H9 (cell line): Measurements from ENCODE around the gene ADM. TPM values are rescaled to one million over a fixed set of nuclear protein-coding genes. Genes with fewer than 3 reads are reported as not detected.

Experiments used
- DNase-seq: peaks from one replicate; pipeline ENCODE4 v3.0.0-alpha.2; 2017
- H2AFZ ChIP-seq: one replicate; pipeline ENCODE4 v1.6.1; 2013; ENCODE audit warnings: mild to moderate bottlenecking, low read length, control low read depth, moderate library complexity
- H2AK5ac ChIP-seq: 2 replicates; pipeline ENCODE4 v1.6.1; 2013; ENCODE audit warnings: low read length, control low read depth, mixed read lengths; ENCODE audit not compliant: insufficient read length
- H2BK120ac ChIP-seq: one replicate; pipeline ENCODE4 v1.6.1; 2013; ENCODE audit warnings: low read depth, mild to moderate bottlenecking, low read length, control low read depth, inconsistent platforms; ENCODE audit not compliant: poor library complexity, severe bottlenecking
- H2BK12ac ChIP-seq: 2 replicates; pipeline ENCODE4 v1.6.1; 2013; ENCODE audit warnings: low read length, control low read depth, mixed read lengths, low read depth; ENCODE audit not compliant: insufficient read length
- H2BK15ac ChIP-seq: 2 replicates; pipeline ENCODE4 v1.6.1; 2013; ENCODE audit warnings: low read depth, low read length, control low read depth
- H2BK20ac ChIP-seq: one replicate; pipeline ENCODE4 v1.6.1; 2013; ENCODE audit warnings: low read depth, mild to moderate bottlenecking, low read length, control low read depth, inconsistent platforms; ENCODE audit not compliant: poor library complexity, severe bottlenecking
- H2BK5ac ChIP-seq: 2 replicates; pipeline ENCODE4 v1.6.1; 2013; ENCODE audit warnings: low read length, control low read depth, mixed read lengths; ENCODE audit not compliant: insufficient read length
- H3K14ac ChIP-seq: 2 replicates; pipeline ENCODE4 v1.6.1; 2013; ENCODE audit warnings: low read length, control low read depth; ENCODE audit not compliant: insufficient read depth
- H3K18ac ChIP-seq: 2 replicates; pipeline ENCODE4 v1.6.1; 2013; ENCODE audit warnings: low read depth, mild to moderate bottlenecking, mixed read lengths, low read length, control low read depth; ENCODE audit not compliant: insufficient read length
- H3K23ac ChIP-seq: 2 replicates; pipeline ENCODE4 v1.6.1; 2013; ENCODE audit warnings: low read length, control low read depth, mixed read lengths, low read depth; ENCODE audit not compliant: insufficient read length
- H3K23me2 ChIP-seq: 2 replicates; pipeline ENCODE4 v1.6.1; 2013; ENCODE audit warnings: low read depth, mild to moderate bottlenecking, mixed read lengths, low read length, control low read depth; ENCODE audit not compliant: insufficient read length, poor library complexity, severe bottlenecking
- H3K27ac ChIP-seq: 2 replicates; pipeline ENCODE4 v1.5.1; 2013; ENCODE audit warnings: low read length, control low read depth, mixed read lengths, low read depth; ENCODE audit not compliant: insufficient read length
- H3K27me3 ChIP-seq: 2 replicates; pipeline ENCODE4 v1.6.1; 2013; ENCODE audit warnings: low read length, control low read depth, inconsistent platforms; ENCODE audit not compliant: insufficient read depth
- H3K4ac ChIP-seq: 2 replicates; pipeline ENCODE4 v1.6.1; 2013; ENCODE audit warnings: low read depth, mild to moderate bottlenecking, control low read depth, inconsistent platforms, low read length, moderate library complexity
- H3K4me1 ChIP-seq: 2 replicates; pipeline ENCODE4 v1.6.1; 2013; ENCODE audit warnings: low read length, control low read depth, inconsistent platforms; ENCODE audit not compliant: insufficient read depth
- H3K4me2 ChIP-seq: 2 replicates; pipeline ENCODE4 v1.6.1; 2013; ENCODE audit warnings: low read length, control low read depth, mixed read lengths; ENCODE audit not compliant: insufficient read length, insufficient read depth
- H3K56ac ChIP-seq: 2 replicates; pipeline ENCODE4 v1.6.1; 2013; ENCODE audit warnings: low read depth, mild to moderate bottlenecking, mixed read lengths, low read length, control low read depth; ENCODE audit not compliant: insufficient read length
- H3K79me1 ChIP-seq: 2 replicates; pipeline ENCODE4 v1.6.1; 2013; ENCODE audit warnings: low read depth, mild to moderate bottlenecking, moderate library complexity, low read length, control low read depth, inconsistent platforms; ENCODE audit not compliant: insufficient read depth, poor library complexity, severe bottlenecking
- H3K79me2 ChIP-seq: 2 replicates; pipeline ENCODE4 v1.6.1; 2013; ENCODE audit warnings: low read length, control low read depth, inconsistent platforms; ENCODE audit not compliant: insufficient read depth
- H3K9ac ChIP-seq: 2 replicates; pipeline ENCODE4 v1.6.1; 2013; ENCODE audit warnings: low read length, control low read depth, mixed read lengths; ENCODE audit not compliant: insufficient read length; ENCODE audit errors: extremely low read depth
- H3K9me3 ChIP-seq: one replicate; pipeline ENCODE4 v1.6.1; 2013; ENCODE audit warnings: low read depth, low read length, inconsistent platforms; ENCODE audit not compliant: control insufficient read depth
- H3T11ph ChIP-seq: one replicate; pipeline ENCODE4 v1.6.1; 2013; ENCODE audit warnings: mild to moderate bottlenecking, low read length, control low read depth, inconsistent platforms
- H4K20me1 ChIP-seq: one replicate; pipeline ENCODE4 v1.6.1; 2013; ENCODE audit not compliant: control insufficient read depth, insufficient read length, insufficient read depth
- H4K5ac ChIP-seq: 2 replicates; pipeline ENCODE4 v1.6.1; 2013; ENCODE audit warnings: low read depth, mild to moderate bottlenecking, mixed read lengths, low read length, control low read depth; ENCODE audit not compliant: insufficient read length
- H4K8ac ChIP-seq: replicated peaks from 2 replicates; pipeline ENCODE4 v1.6.1; 2013; ENCODE audit warnings: low read length, control low read depth, mixed read lengths, low read depth; ENCODE audit not compliant: insufficient read length
- H4K91ac ChIP-seq: 2 replicates; pipeline ENCODE4 v1.6.1; 2013; ENCODE audit warnings: low read depth, mild to moderate bottlenecking, moderate library complexity, mixed read lengths, low read length, control low read depth; ENCODE audit not compliant: insufficient read length
- H3K27ac Mint-ChIP-seq, 3 experiments: 2 replicates in 2 of 3; 3 replicates in 1 of 3; pipeline ENCODE4 v1.8.0; 2020 to 2021; ENCODE audit warnings: mixed read lengths in 3 of 3, mild to moderate bottlenecking in 1 of 3, moderate library complexity in 1 of 3
- H3K27me3 Mint-ChIP-seq: 2 replicates; pipeline ENCODE4 v1.8.0; 2021; ENCODE audit warnings: low read depth, mild to moderate bottlenecking, moderate library complexity, mixed read lengths
- H3K36me3 Mint-ChIP-seq, 3 experiments: 2 replicates in 2 of 3; 3 replicates in 1 of 3; pipeline ENCODE4 v1.8.0; 2020 to 2021; ENCODE audit warnings: low read depth in 3 of 3, mixed read lengths in 3 of 3; ENCODE audit not compliant: insufficient read depth in 1 of 3
- H3K4me1 Mint-ChIP-seq, 2 experiments: 2 replicates each; pipeline ENCODE4 v1.8.0; 2020; ENCODE audit warnings: mixed read lengths in 2 of 2
- H3K4me3 Mint-ChIP-seq, 2 experiments: 2 replicates in 1 of 2; 3 replicates in 1 of 2; pipeline ENCODE4 v1.8.0; 2020 to 2021; ENCODE audit warnings: mild to moderate bottlenecking in 2 of 2, mixed read lengths in 2 of 2, moderate library complexity in 1 of 2
- H3K9me3 Mint-ChIP-seq, 2 experiments: 2 replicates in 1 of 2; 3 replicates in 1 of 2; pipeline ENCODE4 v1.8.0; 2020; ENCODE audit warnings: mild to moderate bottlenecking in 2 of 2, mixed read lengths in 2 of 2, moderate library complexity in 1 of 2
- total RNA-seq: library from RNA; stranded (reverse); gene quantifications from 2 replicates; pipeline ENCODE4 v1.2.1, GENCODE V29; 2021
- TF ChIP-seq, protein P1 (sequence below): fragments of 200-600 bp; sonication (generic); conservative IDR thresholded peaks from 3 replicates; pipeline ENCODE4 v1.8.0; 2021; ENCODE audit warnings: antibody characterized with exemption, mild to moderate bottlenecking

ADM gene
- total RNA-seq, 1 experiment from 2014 or later: 99.1 TPM

DNA sequence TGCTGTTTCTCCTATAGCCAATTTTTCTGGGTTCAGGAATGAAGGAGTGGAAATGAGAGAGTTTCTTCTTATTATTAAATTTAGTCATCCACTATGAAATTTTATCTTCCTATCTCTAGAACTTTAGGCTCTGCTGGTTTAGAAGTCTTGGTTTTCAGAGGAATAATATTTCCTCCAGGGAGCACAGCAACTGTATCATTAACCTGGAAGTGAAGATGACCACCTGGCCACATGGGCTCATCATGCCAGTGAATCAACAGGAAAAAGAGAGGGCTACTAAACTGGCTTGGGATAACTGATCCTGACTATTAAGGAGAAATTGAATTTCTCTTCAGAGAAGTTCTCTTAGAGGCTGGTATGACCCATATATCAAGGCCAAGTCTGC, 44.4 kb downstream of the ADM start:
- H2AFZ ChIP-seq: no peak overlapping the region
- H3K27ac Mint-ChIP-seq: no peak overlapping the region
- H3K23me2 ChIP-seq: no peaks in the 10 kb centered on the region
- H3K79me1 ChIP-seq: no peaks in the 10 kb centered on the region
- no peak overlapping the region for H2BK15ac ChIP-seq
- no peak overlapping the region for H3K56ac ChIP-seq
- peaks cover 0 to under 1% (median 0%) of the 10 kb centered on the region in 3 experiments; a peak in 1 of 7 replicates for H3K36me3 Mint-ChIP-seq
- no peaks in the 10 kb centered on the region for H3K79me2 ChIP-seq
- H4K91ac ChIP-seq: no peak overlapping the region
- H3K18ac ChIP-seq: no peak overlapping the region
- H2BK12ac ChIP-seq: no peak overlapping the region
- H3K27ac ChIP-seq: peak overlapping the region; percentile 52
- no peak overlapping the region for H3K9ac ChIP-seq
- H4K5ac ChIP-seq: no peak overlapping the region
- TF ChIP-seq, protein P1, sequence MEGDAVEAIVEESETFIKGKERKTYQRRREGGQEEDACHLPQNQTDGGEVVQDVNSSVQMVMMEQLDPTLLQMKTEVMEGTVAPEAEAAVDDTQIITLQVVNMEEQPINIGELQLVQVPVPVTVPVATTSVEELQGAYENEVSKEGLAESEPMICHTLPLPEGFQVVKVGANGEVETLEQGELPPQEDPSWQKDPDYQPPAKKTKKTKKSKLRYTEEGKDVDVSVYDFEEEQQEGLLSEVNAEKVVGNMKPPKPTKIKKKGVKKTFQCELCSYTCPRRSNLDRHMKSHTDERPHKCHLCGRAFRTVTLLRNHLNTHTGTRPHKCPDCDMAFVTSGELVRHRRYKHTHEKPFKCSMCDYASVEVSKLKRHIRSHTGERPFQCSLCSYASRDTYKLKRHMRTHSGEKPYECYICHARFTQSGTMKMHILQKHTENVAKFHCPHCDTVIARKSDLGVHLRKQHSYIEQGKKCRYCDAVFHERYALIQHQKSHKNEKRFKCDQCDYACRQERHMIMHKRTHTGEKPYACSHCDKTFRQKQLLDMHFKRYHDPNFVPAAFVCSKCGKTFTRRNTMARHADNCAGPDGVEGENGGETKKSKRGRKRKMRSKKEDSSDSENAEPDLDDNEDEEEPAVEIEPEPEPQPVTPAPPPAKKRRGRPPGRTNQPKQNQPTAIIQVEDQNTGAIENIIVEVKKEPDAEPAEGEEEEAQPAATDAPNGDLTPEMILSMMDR: no peak
- H3K9me3 Mint-ChIP-seq: no peaks in the 10 kb centered on the region
- peaks cover 7% of the 10 kb centered on the region for H3K27me3 Mint-ChIP-seq
- peaks cover 43 to 52% of the 10 kb centered on the region in 2 experiments for H3K4me1 Mint-ChIP-seq
- H3T11ph ChIP-seq: no peak overlapping the region
- H3K23ac ChIP-seq: no peak overlapping the region
- no peak overlapping the region for H3K14ac ChIP-seq
- no peak overlapping the region for H3K4ac ChIP-seq
- no peak overlapping the region for H2AK5ac ChIP-seq
- peaks cover 14% of the 10 kb centered on the region for H3K4me1 ChIP-seq
- no peak overlapping the region for H2BK5ac ChIP-seq
- H3K4me2 ChIP-seq: no peak overlapping the region
- H4K20me1 ChIP-seq: no peaks in the 10 kb centered on the region
- H3K9me3 ChIP-seq: no peaks in the 10 kb centered on the region
- no peak overlapping the region for H2BK20ac ChIP-seq
- no peak for DNase-seq
- no peak overlapping the region for H2BK120ac ChIP-seq
- no peak overlapping the region for H4K8ac ChIP-seq
- no peaks in the 10 kb centered on the region for H3K27me3 ChIP-seq
- H3K4me3 Mint-ChIP-seq: no peak overlapping the region
